ENCODE results near the gene ALAS1.

ALAS1 gene

GRCh38 chr3:52185311-52185710 is 12.6 kb upstream of the ALAS1 start:
- H3K4me1 ChIP-seq (ENCODE audit: control insufficient read depth in 1 of 2, insufficient read depth in 2 of 2, low read length in 2 of 2), result peaks cover 11 to 20% of the 10 kb centered on the region in 2 donors
- H3K27ac ChIP-seq (ENCODE audit: low read depth, low read length), result no peak overlapping the region

GRCh38 chr3:52185837-52186236 is 12.1 kb upstream of the ALAS1 start:
- no peaks in the 10 kb centered on the region for H3K9me3 ChIP-seq (ENCODE audit: control insufficient read depth in 1 of 2, low read length in 2 of 2)
- H3K4me3 ChIP-seq (ENCODE audit: low read depth in 1 of 2, low read length in 2 of 2), result no peak overlapping the region
- no peaks in the 10 kb centered on the region for H3K36me3 ChIP-seq (ENCODE audit: control insufficient read depth in 1 of 2, insufficient read depth in 2 of 2, low read length in 2 of 2)
- no peak overlapping the region for H3K9ac ChIP-seq (ENCODE audit: low read depth in 1 of 2, low read length in 2 of 2)
- no peaks in the 10 kb centered on the region for H3K27me3 ChIP-seq (ENCODE audit: control insufficient read depth in 1 of 2, insufficient read depth in 2 of 2, low read length in 2 of 2)
- H3K27ac ChIP-seq (ENCODE audit: low read depth, low read length), result no peak overlapping the region
- H3K4me1 ChIP-seq (ENCODE audit: control insufficient read depth in 1 of 2, insufficient read depth in 2 of 2, low read length in 2 of 2), result peaks cover 16 to 25% of the 10 kb centered on the region in 2 donors

More at GRCh38 chr3:52185311-52185710, 12.6 kb upstream of the ALAS1 start:
- Histone ChIP-seq H3K9ac (ENCODE audit: low read depth in 1 of 2, low read length in 2 of 2) (no peak overlapping the region), H3K27me3 (ENCODE audit: control insufficient read depth in 1 of 2, insufficient read depth in 2 of 2, low read length in 2 of 2) (no peaks in the 10 kb centered on the region), H3K4me3 (ENCODE audit: low read depth in 1 of 2, low read length in 2 of 2) (no peak overlapping the region), H3K36me3 (ENCODE audit: control insufficient read depth in 1 of 2, insufficient read depth in 2 of 2, low read length in 2 of 2) (no peaks in the 10 kb centered on the region), H3K9me3 (ENCODE audit: control insufficient read depth in 1 of 2, low read length in 2 of 2) (no peaks in the 10 kb centered on the region)

GRCh38 chr3:52186729-52187128 is 11.2 kb upstream of the ALAS1 start:
- H3K9ac ChIP-seq (ENCODE audit: low read depth in 1 of 2, low read length in 2 of 2), result no peak overlapping the region
- H3K4me3 ChIP-seq (ENCODE audit: low read depth in 1 of 2, low read length in 2 of 2), result no peak overlapping the region
- H3K27ac ChIP-seq (ENCODE audit: low read depth, low read length), result no peak overlapping the region
- no peaks in the 10 kb centered on the region for H3K27me3 ChIP-seq (ENCODE audit: control insufficient read depth in 1 of 2, insufficient read depth in 2 of 2, low read length in 2 of 2)
- peaks cover 15 to 26% of the 10 kb centered on the region in 2 donors for H3K4me1 ChIP-seq (ENCODE audit: control insufficient read depth in 1 of 2, insufficient read depth in 2 of 2, low read length in 2 of 2)
- no peaks in the 10 kb centered on the region for H3K36me3 ChIP-seq (ENCODE audit: control insufficient read depth in 1 of 2, insufficient read depth in 2 of 2, low read length in 2 of 2)
- H3K9me3 ChIP-seq (ENCODE audit: control insufficient read depth in 1 of 2, low read length in 2 of 2), result no peaks in the 10 kb centered on the region

GRCh38 chr3:52188556-52188955 is 9.4 kb upstream of the ALAS1 start:
- H3K4me1 ChIP-seq (ENCODE audit: control insufficient read depth in 1 of 2, insufficient read depth in 2 of 2, low read length in 2 of 2), result peaks cover 20 to 23% of the 10 kb centered on the region in 2 donors

GRCh38 chr3:52190294-52191074 is 7.5 kb upstream of the ALAS1 start:
- no peak overlapping the region for H3K9ac ChIP-seq (ENCODE audit: low read depth in 1 of 2, low read length in 2 of 2)
- peak overlapping the region; percentile 5 for H3K27ac ChIP-seq (ENCODE audit: low read depth, low read length)
- no peaks in the 10 kb centered on the region for H3K27me3 ChIP-seq (ENCODE audit: control insufficient read depth in 1 of 2, insufficient read depth in 2 of 2, low read length in 2 of 2)
- H3K9me3 ChIP-seq (ENCODE audit: control insufficient read depth in 1 of 2, low read length in 2 of 2), result no peaks in the 10 kb centered on the region
- H3K4me3 ChIP-seq (ENCODE audit: low read depth in 1 of 2, low read length in 2 of 2), result no peak overlapping the region
- H3K4me1 ChIP-seq (ENCODE audit: control insufficient read depth in 1 of 2, insufficient read depth in 2 of 2, low read length in 2 of 2), result peaks cover 20 to 26% of the 10 kb centered on the region in 2 donors
- no peaks in the 10 kb centered on the region for H3K36me3 ChIP-seq (ENCODE audit: control insufficient read depth in 1 of 2, insufficient read depth in 2 of 2, low read length in 2 of 2)

More at GRCh38 chr3:52188556-52188955, 9.4 kb upstream of the ALAS1 start:
- Histone ChIP-seq H3K36me3 (ENCODE audit: control insufficient read depth in 1 of 2, insufficient read depth in 2 of 2, low read length in 2 of 2) (no peaks in the 10 kb centered on the region), H3K4me3 (ENCODE audit: low read depth in 1 of 2, low read length in 2 of 2) (no peak overlapping the region), H3K27ac (ENCODE audit: low read depth, low read length) (no peak overlapping the region), H3K9ac (ENCODE audit: low read depth in 1 of 2, low read length in 2 of 2) (no peak overlapping the region), H3K27me3 (ENCODE audit: control insufficient read depth in 1 of 2, insufficient read depth in 2 of 2, low read length in 2 of 2) (no peaks in the 10 kb centered on the region), H3K9me3 (ENCODE audit: control insufficient read depth in 1 of 2, low read length in 2 of 2) (no peaks in the 10 kb centered on the region)

- H3K4me1 ChIP-seq (ENCODE audit: control insufficient read depth in 1 of 2, insufficient read depth in 2 of 2, low read length in 2 of 2), result peaks cover 28 to 38% of the 10 kb centered on the region in 2 donors
- no peak overlapping the region for H3K27ac ChIP-seq (ENCODE audit: low read depth, low read length)
- H3K36me3 ChIP-seq (ENCODE audit: control insufficient read depth in 1 of 2, insufficient read depth in 2 of 2, low read length in 2 of 2), result no peaks in the 10 kb centered on the region
- H3K9ac ChIP-seq (ENCODE audit: low read depth in 1 of 2, low read length in 2 of 2), result no peak overlapping the region
- no peak overlapping the region for H3K4me3 ChIP-seq (ENCODE audit: low read depth in 1 of 2, low read length in 2 of 2)
- H3K27me3 ChIP-seq (ENCODE audit: control insufficient read depth in 1 of 2, insufficient read depth in 2 of 2, low read length in 2 of 2), result no peaks in the 10 kb centered on the region
- H3K9me3 ChIP-seq (ENCODE audit: control insufficient read depth in 1 of 2, low read length in 2 of 2), result no peaks in the 10 kb centered on the region
Observed at GRCh38 chr3:52191663-52192062, 6.3 kb upstream of the ALAS1 start.

GRCh38 chr3:52193065-52193464 is 4.9 kb upstream of the ALAS1 start:
- no peak overlapping the region for H3K9ac ChIP-seq (ENCODE audit: low read depth in 1 of 2, low read length in 2 of 2)
- no peak overlapping the region for H3K27ac ChIP-seq (ENCODE audit: low read depth, low read length)
- no peaks in the 10 kb centered on the region for H3K27me3 ChIP-seq (ENCODE audit: control insufficient read depth in 1 of 2, insufficient read depth in 2 of 2, low read length in 2 of 2)
- H3K9me3 ChIP-seq (ENCODE audit: control insufficient read depth in 1 of 2, low read length in 2 of 2), result no peaks in the 10 kb centered on the region
- no peaks in the 10 kb centered on the region for H3K36me3 ChIP-seq (ENCODE audit: control insufficient read depth in 1 of 2, insufficient read depth in 2 of 2, low read length in 2 of 2)
- peaks cover 39 to 49% of the 10 kb centered on the region in 2 donors for H3K4me1 ChIP-seq (ENCODE audit: control insufficient read depth in 1 of 2, insufficient read depth in 2 of 2, low read length in 2 of 2)
- no peak overlapping the region for H3K4me3 ChIP-seq (ENCODE audit: low read depth in 1 of 2, low read length in 2 of 2)

GRCh38 chr3:52194485-52195290 is 3.3 kb upstream of the ALAS1 start:
- Histone ChIP-seq H3K4me3 (ENCODE audit: low read depth in 1 of 2, low read length in 2 of 2) (no peak overlapping the region), H3K27ac (ENCODE audit: low read depth, low read length) (no peak overlapping the region), H3K4me1 (ENCODE audit: control insufficient read depth in 1 of 2, insufficient read depth in 2 of 2, low read length in 2 of 2) (peaks cover 47 to 51% of the 10 kb centered on the region in 2 donors), H3K9me3 (ENCODE audit: control insufficient read depth in 1 of 2, low read length in 2 of 2) (no peaks in the 10 kb centered on the region), H3K9ac (ENCODE audit: low read depth in 1 of 2, low read length in 2 of 2) (no peak overlapping the region), H3K36me3 (ENCODE audit: control insufficient read depth in 1 of 2, insufficient read depth in 2 of 2, low read length in 2 of 2) (no peaks in the 10 kb centered on the region), H3K27me3 (ENCODE audit: control insufficient read depth in 1 of 2, insufficient read depth in 2 of 2, low read length in 2 of 2) (no peaks in the 10 kb centered on the region)

GRCh38 chr3:52195291-52195597 is 2.7 kb upstream of the ALAS1 start:
- H3K27me3 ChIP-seq (ENCODE audit: control insufficient read depth in 1 of 2, insufficient read depth in 2 of 2, low read length in 2 of 2), result no peaks in the 10 kb centered on the region
- H3K4me1 ChIP-seq (ENCODE audit: control insufficient read depth in 1 of 2, insufficient read depth in 2 of 2, low read length in 2 of 2), result peaks cover 45 to 46% of the 10 kb centered on the region in 2 donors
- H3K9me3 ChIP-seq (ENCODE audit: control insufficient read depth in 1 of 2, low read length in 2 of 2), result no peaks in the 10 kb centered on the region
- H3K27ac ChIP-seq (ENCODE audit: low read depth, low read length), result peak overlapping the region; percentile 13
- H3K4me3 ChIP-seq (ENCODE audit: low read depth in 1 of 2, low read length in 2 of 2), result no peak overlapping the region
- no peaks in the 10 kb centered on the region for H3K36me3 ChIP-seq (ENCODE audit: control insufficient read depth in 1 of 2, insufficient read depth in 2 of 2, low read length in 2 of 2)
- H3K9ac ChIP-seq (ENCODE audit: low read depth in 1 of 2, low read length in 2 of 2), result no peak overlapping the region

- no peak overlapping the region for H3K4me3 ChIP-seq (ENCODE audit: low read depth in 1 of 2, low read length in 2 of 2)
- H3K9ac ChIP-seq (ENCODE audit: low read depth in 1 of 2, low read length in 2 of 2), result no peak overlapping the region
- no peaks in the 10 kb centered on the region for H3K27me3 ChIP-seq (ENCODE audit: control insufficient read depth in 1 of 2, insufficient read depth in 2 of 2, low read length in 2 of 2)
- H3K9me3 ChIP-seq (ENCODE audit: control insufficient read depth in 1 of 2, low read length in 2 of 2), result no peaks in the 10 kb centered on the region
- H3K27ac ChIP-seq (ENCODE audit: low read depth, low read length), result peak overlapping the region; percentile 88
- H3K4me1 ChIP-seq (ENCODE audit: control insufficient read depth in 1 of 2, insufficient read depth in 2 of 2, low read length in 2 of 2), result peaks cover 39 to 40% of the 10 kb centered on the region in 2 donors
- H3K36me3 ChIP-seq (ENCODE audit: control insufficient read depth in 1 of 2, insufficient read depth in 2 of 2, low read length in 2 of 2), result no peaks in the 10 kb centered on the region
Observed at GRCh38 chr3:52195823-52196331, 2.1 kb upstream of the ALAS1 start.

Data from duodenal mucosa (tissue), 2 donors.